ENCODE data around the gene XYLT1. TPM values are rescaled to one million over a fixed set of nuclear protein-coding genes. Genes with fewer than 3 reads are reported as not detected.

Gene XYLT1
- total and polyA plus RNA-seq, 5 donors = 2.5 to 37.8 (median 11.7) TPM

GRCh38 chr16:17109413-17109812, 361.3 kb downstream of the XYLT1 start:
- ATAC-seq = no peak
- no peaks in the 10 kb centered on the region for H3K27me3 ChIP-seq (ENCODE audit: control insufficient read depth, insufficient read depth)
- H3K9me3 ChIP-seq (ENCODE audit: control insufficient read depth, low read length) = no peaks in the 10 kb centered on the region
- H3K4me1 ChIP-seq (ENCODE audit: control insufficient read depth, insufficient read depth, low read length) = no peaks in the 10 kb centered on the region
- no peak overlapping the region for H3K4me3 ChIP-seq (ENCODE audit: low read length)
- no peak for DNase-seq
- H3K27ac ChIP-seq (ENCODE audit: low read length) = no peak overlapping the region
- intact Hi-C loops (cut with DNase I) = no loop called here

GRCh38 chr16:17108596-17108995, 362.2 kb downstream of the XYLT1 start:
- Histone ChIP-seq H3K27ac (ENCODE audit: low read length) (no peak overlapping the region), H3K4me1 (ENCODE audit: control insufficient read depth, insufficient read depth, low read length) (no peaks in the 10 kb centered on the region), H3K4me3 (ENCODE audit: low read length) (no peak overlapping the region), H3K9me3 (ENCODE audit: control insufficient read depth, low read length) (no peaks in the 10 kb centered on the region), H3K27me3 (ENCODE audit: control insufficient read depth, insufficient read depth) (no peaks in the 10 kb centered on the region)
- WGBS = 91% methylated on average over 17 of the region's 17 CpGs
- ATAC-seq (no peak), DNase-seq (no peak)
- intact Hi-C loops (cut with DNase I) = no loop called here

- Histone ChIP-seq H3K9me3 (ENCODE audit: control insufficient read depth, low read length) (no peaks in the 10 kb centered on the region), H3K4me3 (ENCODE audit: low read length) (no peak overlapping the region), H3K27ac (ENCODE audit: low read length) (no peak overlapping the region), H3K27me3 (ENCODE audit: control insufficient read depth, insufficient read depth) (no peaks in the 10 kb centered on the region), H3K4me1 (ENCODE audit: control insufficient read depth, insufficient read depth, low read length) (no peaks in the 10 kb centered on the region)
- ATAC-seq = no peak
- no peak for DNase-seq
- intact Hi-C loops (cut with DNase I) = no loop called here
- 88% methylated on average over 8 of the region's 8 CpGs for WGBS
These were observed 363.3 kb downstream of the XYLT1 start for GRCh38 chr16:17107450-17107849.

GRCh38 chr16:17106243-17106791, 364.4 kb downstream of the XYLT1 start:
- no peaks in the 10 kb centered on the region for H3K27me3 ChIP-seq (ENCODE audit: control insufficient read depth, insufficient read depth)
- 63% methylated on average over 14 of the region's 14 CpGs for whole genome bisulfite sequencing
- no peak overlapping the region for H3K27ac ChIP-seq (ENCODE audit: low read length)
- H3K4me3 ChIP-seq (ENCODE audit: low read length) = no peak overlapping the region
- no peaks in the 10 kb centered on the region for H3K4me1 ChIP-seq (ENCODE audit: control insufficient read depth, insufficient read depth, low read length)
- no peak for ATAC-seq
- DNase-seq = no peak
- intact Hi-C loops (cut with DNase I) = no loop called here
- H3K9me3 ChIP-seq (ENCODE audit: control insufficient read depth, low read length) = no peaks in the 10 kb centered on the region

GRCh38 chr16:17105239-17105797, 365.4 kb downstream of the XYLT1 start:
- no peaks in the 10 kb centered on the region for H3K27me3 ChIP-seq (ENCODE audit: control insufficient read depth, insufficient read depth)
- 55% methylated on average over 10 of the region's 10 CpGs for WGBS
- no peak overlapping the region for H3K4me3 ChIP-seq (ENCODE audit: low read length)
- H3K27ac ChIP-seq (ENCODE audit: low read length) = no peak overlapping the region
- no peak for DNase-seq
- no peak for ATAC-seq
- intact Hi-C loops (cut with DNase I) = no loop called here
- no peaks in the 10 kb centered on the region for H3K9me3 ChIP-seq (ENCODE audit: control insufficient read depth, low read length)
- H3K4me1 ChIP-seq (ENCODE audit: control insufficient read depth, insufficient read depth, low read length) = no peaks in the 10 kb centered on the region

GRCh38 chr16:17104654-17105053, 366.1 kb downstream of the XYLT1 start:
- intact Hi-C loops (cut with DNase I) = no loop called here
- H3K27ac ChIP-seq (ENCODE audit: low read length) = no peak overlapping the region
- 77% methylated on average over 5 of the region's 5 CpGs for WGBS
- no peaks in the 10 kb centered on the region for H3K4me1 ChIP-seq (ENCODE audit: control insufficient read depth, insufficient read depth, low read length)
- no peaks in the 10 kb centered on the region for H3K27me3 ChIP-seq (ENCODE audit: control insufficient read depth, insufficient read depth)
- no peaks in the 10 kb centered on the region for H3K9me3 ChIP-seq (ENCODE audit: control insufficient read depth, low read length)
- H3K4me3 ChIP-seq (ENCODE audit: low read length) = no peak overlapping the region
- ATAC-seq (no peak), DNase-seq (no peak)

GRCh38 chr16:17103216-17103615, 367.5 kb downstream of the XYLT1 start:
- H3K27me3 ChIP-seq (ENCODE audit: control insufficient read depth, insufficient read depth) = no peaks in the 10 kb centered on the region
- DNase-seq = no peak
- 85% methylated on average over 3 of the region's 3 CpGs for WGBS
- no peak for ATAC-seq
- H3K9me3 ChIP-seq (ENCODE audit: control insufficient read depth, low read length) = no peaks in the 10 kb centered on the region
- H3K27ac ChIP-seq (ENCODE audit: low read length) = no peak overlapping the region
- no peaks in the 10 kb centered on the region for H3K4me1 ChIP-seq (ENCODE audit: control insufficient read depth, insufficient read depth, low read length)
- H3K4me3 ChIP-seq (ENCODE audit: low read length) = no peak overlapping the region
- intact Hi-C loops (cut with DNase I) = no loop called here

GRCh38 chr16:17101646-17102045, 369.1 kb downstream of the XYLT1 start:
- intact Hi-C loops (cut with DNase I) = no loop called here
- DNase-seq = no peak
- no peak for ATAC-seq
- Histone ChIP-seq H3K9me3 (ENCODE audit: control insufficient read depth, low read length) (no peaks in the 10 kb centered on the region), H3K4me3 (ENCODE audit: low read length) (no peak overlapping the region), H3K27ac (ENCODE audit: low read length) (no peak overlapping the region), H3K27me3 (ENCODE audit: control insufficient read depth, insufficient read depth) (no peaks in the 10 kb centered on the region), H3K4me1 (ENCODE audit: control insufficient read depth, insufficient read depth, low read length) (no peaks in the 10 kb centered on the region)
- WGBS = 69% methylated on average over 2 of the region's 2 CpGs

- intact Hi-C loops (cut with DNase I) = no loop called here
- Histone ChIP-seq H3K4me3 (ENCODE audit: low read length) (no peak overlapping the region), H3K27ac (ENCODE audit: low read length) (no peak overlapping the region), H3K4me1 (ENCODE audit: control insufficient read depth, insufficient read depth, low read length) (no peaks in the 10 kb centered on the region), H3K27me3 (ENCODE audit: control insufficient read depth, insufficient read depth) (no peaks in the 10 kb centered on the region), H3K9me3 (ENCODE audit: control insufficient read depth, low read length) (no peaks in the 10 kb centered on the region)
- DNase-seq (no peak), ATAC-seq (no peak)
- 87% methylated on average over 6 of the region's 6 CpGs for WGBS
These were observed 372.1 kb downstream of the XYLT1 start for GRCh38 chr16:17098685-17099084.

- H3K4me3 ChIP-seq (ENCODE audit: low read length) = no peak overlapping the region
- H3K27me3 ChIP-seq (ENCODE audit: control insufficient read depth, insufficient read depth) = no peaks in the 10 kb centered on the region
- no peaks in the 10 kb centered on the region for H3K4me1 ChIP-seq (ENCODE audit: control insufficient read depth, insufficient read depth, low read length)
- intact Hi-C loops (cut with DNase I) = no loop called here
- no peaks in the 10 kb centered on the region for H3K9me3 ChIP-seq (ENCODE audit: control insufficient read depth, low read length)
- H3K27ac ChIP-seq (ENCODE audit: low read length) = no peak overlapping the region
- WGBS = 49% methylated on average over 2 of the region's 2 CpGs
- DNase-seq (no peak), ATAC-seq (no peak)
These were observed 386.6 kb downstream of the XYLT1 start for GRCh38 chr16:17084130-17084529.

GRCh38 chr16:17083628-17084027, 387.1 kb downstream of the XYLT1 start:
- Histone ChIP-seq H3K27ac (ENCODE audit: low read length) (no peak overlapping the region), H3K4me1 (ENCODE audit: control insufficient read depth, insufficient read depth, low read length) (no peaks in the 10 kb centered on the region), H3K9me3 (ENCODE audit: control insufficient read depth, low read length) (no peaks in the 10 kb centered on the region), H3K27me3 (ENCODE audit: control insufficient read depth, insufficient read depth) (no peaks in the 10 kb centered on the region), H3K4me3 (ENCODE audit: low read length) (no peak overlapping the region)
- 13% methylated on average over 1 of the region's 1 CpG for WGBS
- ATAC-seq (no peak), DNase-seq (no peak)
- intact Hi-C loops (cut with DNase I) = no loop called here
